Fibroblast of villous mesenchyme (primary cell): Measurements from ENCODE around the gene CDK10. TPM values are rescaled to one million over a fixed set of nuclear protein-coding genes. Genes with fewer than 3 reads are reported as not detected.

Experiments used
- DNase-seq: peaks from one replicate; pipeline ENCODE4 v3.0.0-alpha.2; 2010; ENCODE audit warnings: low read depth
- H3K4me3 ChIP-seq: 2 replicates; pipeline ENCODE4 v1.5.1; 2011; ENCODE audit warnings: low read depth, mild to moderate bottlenecking, low read length
- total RNA-seq: library from RNA; depleted of rRNA; stranded (reverse); fragments of >200 nt; gene quantifications from 2 replicates; pipeline ENCODE4 v1.2.3, GENCODE V29; 2012
- TF ChIP-seq, protein P1 (sequence below): IDR thresholded peaks from 2 replicates; pipeline ENCODE4 v1.5.1; 2012; ENCODE audit warnings: low read depth, mild to moderate bottlenecking, low read length; ENCODE audit not compliant: insufficient read depth

Gene CDK10
- total RNA-seq, 1 donor, result 51.0 TPM

DNA sequence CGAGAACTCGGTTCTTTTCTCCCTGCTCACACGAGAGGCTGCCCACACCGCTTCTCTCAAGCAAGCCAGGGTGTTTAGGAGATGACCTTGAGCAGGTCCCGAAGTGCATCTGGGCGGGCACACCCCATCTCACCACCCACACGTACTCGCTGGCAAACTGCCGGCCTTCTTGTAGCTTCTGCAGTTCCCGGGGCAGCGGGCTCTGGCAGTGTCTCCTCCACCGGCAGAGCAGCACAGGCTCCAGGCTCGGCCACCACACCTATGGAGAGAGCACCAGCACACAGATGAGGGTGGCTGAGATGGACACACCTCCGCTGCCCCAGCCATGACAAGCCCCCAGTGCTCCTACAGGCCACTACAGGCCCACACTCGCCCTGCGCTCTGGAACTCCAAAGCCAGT lies 58.3 kb downstream of the CDK10 start:
- TF ChIP-seq, protein P1, sequence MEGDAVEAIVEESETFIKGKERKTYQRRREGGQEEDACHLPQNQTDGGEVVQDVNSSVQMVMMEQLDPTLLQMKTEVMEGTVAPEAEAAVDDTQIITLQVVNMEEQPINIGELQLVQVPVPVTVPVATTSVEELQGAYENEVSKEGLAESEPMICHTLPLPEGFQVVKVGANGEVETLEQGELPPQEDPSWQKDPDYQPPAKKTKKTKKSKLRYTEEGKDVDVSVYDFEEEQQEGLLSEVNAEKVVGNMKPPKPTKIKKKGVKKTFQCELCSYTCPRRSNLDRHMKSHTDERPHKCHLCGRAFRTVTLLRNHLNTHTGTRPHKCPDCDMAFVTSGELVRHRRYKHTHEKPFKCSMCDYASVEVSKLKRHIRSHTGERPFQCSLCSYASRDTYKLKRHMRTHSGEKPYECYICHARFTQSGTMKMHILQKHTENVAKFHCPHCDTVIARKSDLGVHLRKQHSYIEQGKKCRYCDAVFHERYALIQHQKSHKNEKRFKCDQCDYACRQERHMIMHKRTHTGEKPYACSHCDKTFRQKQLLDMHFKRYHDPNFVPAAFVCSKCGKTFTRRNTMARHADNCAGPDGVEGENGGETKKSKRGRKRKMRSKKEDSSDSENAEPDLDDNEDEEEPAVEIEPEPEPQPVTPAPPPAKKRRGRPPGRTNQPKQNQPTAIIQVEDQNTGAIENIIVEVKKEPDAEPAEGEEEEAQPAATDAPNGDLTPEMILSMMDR, result no peak
- DNase-seq, result no peak
- H3K4me3 ChIP-seq, result no peak overlapping the region

Other genes starting within 250 kb of the CDK10 start
- 69.5 and 82.5 TPM in 2 replicates for gene ANKRD11, start 196.1 kb upstream of the CDK10 start, total RNA-seq
- gene SPG7, start 178.3 kb upstream of the CDK10 start, total RNA-seq, result 91.8 and 108 TPM in 2 replicates
- 1,832 and 2,350 TPM in 2 replicates for gene RPL13, start 126.0 kb upstream of the CDK10 start, total RNA-seq
- 9.5 and 10.0 TPM in 2 replicates for gene CPNE7, start 110.9 kb upstream of the CDK10 start, total RNA-seq
- not detected in 2 replicates for gene DPEP1, start 73.0 kb upstream of the CDK10 start, total RNA-seq
- 102 and 114 TPM in 2 replicates for gene CHMP1A, start 29.0 kb upstream of the CDK10 start, total RNA-seq
- 3.5 and 3.9 TPM in 2 replicates for gene SPATA33, start 28.9 kb upstream of the CDK10 start, total RNA-seq
- gene SPATA2L, start 15.0 kb downstream of the CDK10 start, total RNA-seq, result 9.5 and 12.6 TPM in 2 replicates
- 9.9 and 11.0 TPM in 2 replicates for gene VPS9D1, start 34.2 kb downstream of the CDK10 start, total RNA-seq
- 11.0 and 15.1 TPM in 2 replicates for gene ZNF276, start 34.8 kb downstream of the CDK10 start, total RNA-seq
- gene FANCA, start 130.0 kb downstream of the CDK10 start, total RNA-seq, result 21.9 and 22.0 TPM in 2 replicates
- gene SPIRE2, start 141.8 kb downstream of the CDK10 start, total RNA-seq, result 3.5 and 3.9 TPM in 2 replicates
- 188 and 270 TPM in 2 replicates for gene TCF25, start 186.9 kb downstream of the CDK10 start, total RNA-seq
- 3.9 and 6.1 TPM in 2 replicates for gene MC1R, start 232.2 kb downstream of the CDK10 start, total RNA-seq
- gene TUBB3, start 236.7 kb downstream of the CDK10 start, total RNA-seq, result 95.9 and 128 TPM in 2 replicates